Posterior vena cava (tissue), 2 donors: ENCODE results near the gene PNMT. TPM values are rescaled to one million over a fixed set of nuclear protein-coding genes. Genes with fewer than 3 reads are reported as not detected.

Source experiments
- DNase-seq: peaks from one replicate; pipeline ENCODE4 v3.0.0-alpha.2; 2020; ENCODE audit warnings: low spot score
- intact Hi-C, 2 donors: fragments of 100-400 bp; cut with DNase I; formaldehyde crosslinking; loops; one replicate each; pipeline versions ENCODE4 v1.14.1 to v1.14.2; 2022 to 2023
- total RNA-seq, 2 donors: library from RNA; stranded (reverse); fragmentation: NEBNext Ultra II Directional; extraction: Animal tissue kit (Norgen Biotek cat#: 25700); gene quantifications; one replicate each; pipeline ENCODE4 v1.2.1, GENCODE V29; 2021
- donor health status: DM: yes; HTN: yes; CAD: no.
- donor health status: DM: yes; HTN: yes; CAD: no.

The PNMT gene
- total RNA-seq, 2 donors from 2014 or later = 0.62 to 3.1 TPM

- intact Hi-C loops = no loop called here
- DNase-seq = no peak
Measured at GRCh38 chr17:39648616-39649366, 19.5 kb upstream of the PNMT start.

DNA sequence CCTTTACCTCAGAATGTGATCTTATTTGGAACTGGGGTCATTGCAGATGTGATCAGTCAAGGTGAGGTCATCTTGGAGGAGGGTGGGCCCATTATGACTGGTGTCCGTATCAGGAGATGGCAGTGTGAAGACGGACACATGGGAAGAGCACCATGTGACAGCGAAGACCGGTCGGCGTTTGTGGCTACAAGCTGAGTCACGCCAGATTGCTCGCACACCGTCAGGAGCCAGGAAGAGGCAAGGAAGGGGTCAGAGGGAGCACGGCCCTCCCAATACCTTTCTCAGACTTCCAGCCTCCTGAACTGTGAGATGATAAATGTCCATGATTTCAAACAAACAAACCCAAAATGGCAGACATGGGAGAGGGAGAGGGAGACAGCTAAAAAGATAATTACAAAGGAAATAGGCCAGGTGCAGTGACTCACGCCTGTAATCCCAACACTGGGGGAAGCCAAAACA, 18.1 kb upstream of the PNMT start:
- intact Hi-C loops = no loop called here
- no peak for DNase-seq

GRCh38 chr17:39651923-39652586, 16.2 kb upstream of the PNMT start:
- no peak for DNase-seq
- intact Hi-C loops = no loop called here

GRCh38 chr17:39652587-39653315, 15.5 kb upstream of the PNMT start:
- intact Hi-C loops = no loop called here
- DNase-seq = no peak

- no peak for DNase-seq
- intact Hi-C loops = no loop called here
Measured at GRCh38 chr17:39653316-39653661, 15.0 kb upstream of the PNMT start.

GRCh38 chr17:39653662-39654331, 14.5 kb upstream of the PNMT start:
- intact Hi-C loops = no loop called here
- peak; percentile 89 for DNase-seq

GRCh38 chr17:39655105-39655504, 13.1 kb upstream of the PNMT start:
- intact Hi-C loops = no loop called here
- DNase-seq = no peak

DNA sequence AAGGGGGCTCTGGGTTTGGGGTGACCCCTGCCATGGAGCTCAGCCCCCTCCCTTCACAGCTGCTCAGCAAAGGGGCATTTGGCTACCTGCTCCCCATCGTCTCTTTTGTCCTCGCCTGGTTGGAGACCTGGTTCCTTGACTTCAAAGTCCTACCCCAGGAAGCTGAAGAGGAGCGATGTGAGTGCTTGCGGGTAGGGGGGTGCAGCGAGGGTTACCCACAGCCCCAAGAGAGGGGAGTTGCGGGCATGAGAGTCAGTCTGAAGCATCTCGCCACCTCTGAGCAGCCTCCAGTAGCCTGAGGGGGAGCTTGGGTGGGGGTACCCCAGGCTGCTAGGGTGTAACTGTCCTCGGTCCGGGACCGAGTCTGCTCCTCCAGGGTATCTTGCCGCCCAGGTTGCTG, 9.9 kb upstream of the PNMT start:
- intact Hi-C loops = no loop called here
- DNase-seq = no peak

DNA sequence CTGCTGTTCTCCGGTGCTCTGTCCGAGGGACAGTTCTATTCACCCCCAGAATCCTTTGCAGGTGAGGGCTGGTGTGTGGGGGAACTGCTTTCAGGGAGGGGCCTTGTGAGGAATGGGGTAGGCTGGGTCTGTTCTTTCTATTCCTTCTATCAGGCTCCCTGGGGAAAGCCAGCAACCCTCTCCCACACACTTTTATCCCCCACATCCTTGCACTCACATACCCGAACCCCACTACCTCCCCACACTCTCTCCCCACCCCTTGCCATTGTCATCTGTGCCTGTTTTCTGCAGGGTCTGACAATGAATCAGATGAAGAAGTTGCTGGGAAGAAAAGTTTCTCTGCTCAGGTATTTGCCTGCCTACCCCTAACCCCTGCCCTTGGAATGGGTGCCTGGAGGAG, 9.5 kb upstream of the PNMT start:
- DNase-seq = no peak
- intact Hi-C loops = no loop called here

GRCh38 chr17:39659279-39660010, 8.8 kb upstream of the PNMT start:
- no peak for DNase-seq
- intact Hi-C loops = no loop called here

DNA sequence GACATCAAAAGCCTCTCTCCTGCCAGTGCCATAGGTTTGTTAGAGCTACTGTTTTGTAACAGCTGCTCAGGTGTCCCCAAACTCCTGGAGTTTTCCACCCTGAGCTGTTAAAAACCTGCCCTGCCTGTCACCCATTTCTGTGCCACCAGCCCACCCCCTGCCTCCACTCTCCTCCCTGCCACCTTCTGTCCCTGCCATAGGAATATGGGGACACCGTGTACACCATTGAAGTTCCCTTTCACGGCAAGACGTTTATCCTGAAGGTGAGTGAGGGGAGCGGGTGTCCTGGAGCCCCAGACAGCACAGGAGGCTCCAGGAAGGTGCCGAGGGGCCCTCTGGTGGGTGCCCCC, 8.3 kb upstream of the PNMT start:
- DNase-seq = no peak
- intact Hi-C loops = no loop called here

GRCh38 chr17:39660397-39661385, 7.6 kb upstream of the PNMT start:
- intact Hi-C loops = no loop called here
- DNase-seq = no peak

DNA sequence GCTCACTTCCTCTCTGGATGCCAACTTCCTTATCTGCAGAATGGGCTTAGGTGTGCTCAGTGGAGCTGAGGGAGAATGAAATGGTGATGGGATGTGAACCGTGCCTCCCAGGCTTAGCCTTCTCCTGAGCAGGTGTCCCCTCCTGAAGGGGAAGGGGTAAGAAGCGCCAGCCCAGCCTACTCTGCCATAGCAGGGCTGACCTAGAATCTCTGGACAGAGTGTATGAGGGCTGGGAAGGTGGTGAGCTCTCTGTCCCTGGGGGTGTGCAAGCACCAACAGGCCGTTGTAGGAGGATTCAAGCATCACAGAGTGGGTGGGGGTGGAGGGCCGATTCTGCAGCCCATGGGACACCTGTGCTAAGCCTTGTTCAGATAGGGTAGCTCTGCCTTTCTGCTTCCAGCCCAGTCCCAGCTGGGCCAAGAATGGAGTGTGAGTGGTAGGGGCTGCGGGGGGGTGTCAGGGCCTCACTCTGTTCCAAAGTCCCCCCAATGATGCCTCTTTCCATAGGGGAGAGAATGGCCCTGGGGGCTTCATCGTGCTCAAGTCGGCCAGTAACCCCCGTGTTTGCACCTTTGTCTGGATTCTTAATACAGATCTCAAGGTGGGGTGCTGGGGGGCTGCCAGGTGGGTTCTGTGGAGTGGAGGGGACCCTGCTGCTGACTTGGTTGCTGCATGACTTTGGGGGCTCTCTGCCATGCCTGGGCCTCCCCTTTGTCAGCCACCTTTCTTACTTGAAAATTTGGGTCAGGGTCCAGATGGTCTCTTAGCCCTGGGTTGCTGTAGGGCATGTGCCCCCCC, 6.3 kb upstream of the PNMT start:
- intact Hi-C loops = no loop called here
- DNase-seq = no peak

GRCh38 chr17:39662551-39663339, 5.5 kb upstream of the PNMT start:
- no peak for DNase-seq
- intact Hi-C loops = no loop called here

DNA sequence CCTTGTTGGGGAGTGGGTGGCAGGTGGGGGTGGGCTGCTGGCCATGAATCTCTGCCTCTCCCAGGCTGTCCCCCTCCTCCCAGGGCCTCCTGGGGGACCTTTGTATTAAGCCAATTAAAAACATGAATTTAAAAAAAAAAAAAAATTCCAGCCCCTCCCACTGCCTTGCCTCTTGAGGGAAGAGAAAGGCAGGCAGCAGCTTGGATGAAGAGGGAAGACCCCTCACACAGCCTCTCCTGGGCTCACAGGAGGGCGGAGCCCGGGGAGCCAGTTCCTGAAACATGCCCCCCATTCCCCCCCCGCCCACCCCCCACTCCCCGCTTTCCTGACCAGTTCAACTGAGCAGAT, 4.9 kb upstream of the PNMT start:
- DNase-seq = no peak
- intact Hi-C loops = no loop called here

DNA sequence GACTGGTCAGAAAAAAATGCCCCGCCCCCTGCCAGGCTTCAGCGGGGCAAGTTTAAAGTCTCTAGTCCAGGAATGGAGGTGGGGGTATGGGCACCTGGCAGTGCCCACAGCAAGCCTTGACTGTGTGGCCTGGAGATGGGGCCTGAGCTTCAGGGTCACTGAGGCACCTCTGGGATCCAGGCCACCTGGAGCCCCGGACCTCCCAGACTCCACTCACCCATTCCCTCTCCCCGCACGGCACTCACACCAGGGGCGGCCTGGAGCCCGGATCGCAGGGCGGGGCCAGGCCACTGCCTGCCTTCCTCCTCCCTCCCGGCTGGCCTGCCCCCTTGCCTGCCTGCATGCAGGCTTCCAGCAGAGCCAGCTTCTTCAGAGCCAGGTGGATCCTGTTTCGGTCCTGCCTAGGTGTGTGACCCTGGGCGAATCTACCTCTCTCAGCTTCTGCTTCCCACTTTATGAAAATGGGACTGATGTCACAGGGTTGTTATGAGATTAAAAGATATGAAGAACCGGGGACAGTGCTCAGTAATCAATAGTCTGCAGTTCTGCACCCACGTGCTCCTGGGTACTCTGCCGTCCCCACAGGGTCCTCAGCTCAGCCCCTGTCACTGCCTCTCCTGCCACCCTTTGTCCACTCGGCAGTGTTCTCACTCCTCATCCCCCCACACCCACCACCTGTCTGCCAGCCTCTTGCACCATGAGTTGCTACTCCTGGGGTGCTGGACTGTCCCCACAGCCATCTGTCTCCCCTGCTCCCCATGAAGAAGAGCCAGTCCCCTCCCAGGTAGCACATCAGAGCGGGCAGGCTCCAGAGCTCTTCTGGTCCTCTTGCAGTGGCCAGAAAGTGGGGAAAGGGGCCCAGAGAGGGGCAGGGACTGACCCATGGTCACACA, 4.3 kb upstream of the PNMT start:
- DNase-seq = no peak
- intact Hi-C loops = no loop called here
